Measurements from ENCODE around the gene C6orf141.
A peak's percentile ranks its signal among the peaks of the same experiment; 100 is the strongest.

GRCh38 chr6:49526598-49526997 lies 23.9 kb upstream of the C6orf141 start:
- TF ChIP-seq ZNF354B (CRISPR knock-in tag; IDR thresholded peaks at IDR 0.05) (no peak), ZBTB40 (IDR thresholded peaks at IDR 0.05) (no peak), ZBTB40 (CRISPR knock-in tag; IDR thresholded peaks at IDR 0.05) (no peak; the same call in 1 of the 2 replicates), PATZ1 (CRISPR knock-in tag; IDR thresholded peaks at IDR 0.05) (no peak), CTCF (CRISPR knock-in tag; IDR thresholded peaks at IDR 0.05) (no peak), MAFK (conservative IDR thresholded peaks at IDR 0.05 in 1 of 2, IDR thresholded peaks at IDR 0.05 in 1 of 2; ENCODE audit: low read length in 2 of 2) (no peak), ZNF687 (CRISPR knock-in tag; IDR thresholded peaks at IDR 0.05) (peak; percentile 36), HCFC1 (IDR thresholded peaks at IDR 0.05; ENCODE audit: low read depth, low read length) (no peak), ATF6 (CRISPR knock-in tag; conservative IDR thresholded peaks at IDR 0.05) (no peak), ZC3H4 (CRISPR knock-in tag; IDR thresholded peaks at IDR 0.05; ENCODE audit: borderline replicate concordance) (no peak)

Measured in HepG2 (cell line).